SK-N-SH treated with all-trans-retinoic acid at 6 μM for 48 hours (cell line): ENCODE data around the gene FOXN3.

Experiments
- BACH2 ChIP-seq: fragments of 250-450 bp; sonication (Bioruptor Pico); IDR thresholded peaks from 2 replicates; pipeline ENCODE4 v1.9.0; 2021; ENCODE audit warnings: mild to moderate bottlenecking, borderline replicate concordance
- ESRRG ChIP-seq: fragments of 250-450 bp; sonication (Bioruptor Pico); IDR thresholded peaks from 2 replicates; pipeline ENCODE4 v1.6.1; 2021; ENCODE audit warnings: mild to moderate bottlenecking
- ISL1 ChIP-seq: fragments of 250-450 bp; sonication (Bioruptor Pico); IDR thresholded peaks from 2 replicates; pipeline ENCODE4 v2.1.2; 2022; ENCODE audit warnings: mild to moderate bottlenecking, moderate library complexity
- PPARA ChIP-seq: fragments of 250-450 bp; sonication (Bioruptor Pico); IDR thresholded peaks from 2 replicates; pipeline ENCODE4 v1.5.0; 2020; ENCODE audit warnings: mild to moderate bottlenecking, borderline replicate concordance
- SNAI2 ChIP-seq: fragments of 250-450 bp; sonication (Bioruptor Pico); IDR thresholded peaks from 2 replicates; pipeline ENCODE4 v1.5.0; 2020; ENCODE audit warnings: mild to moderate bottlenecking, moderate library complexity
- TF ChIP-seq, protein P1 (sequence below): fragments of 250-450 bp; sonication (Bioruptor Pico); IDR thresholded peaks from 2 replicates; pipeline ENCODE4 v1.5.1; 2021; ENCODE audit warnings: mild to moderate bottlenecking, moderate library complexity

DNA sequence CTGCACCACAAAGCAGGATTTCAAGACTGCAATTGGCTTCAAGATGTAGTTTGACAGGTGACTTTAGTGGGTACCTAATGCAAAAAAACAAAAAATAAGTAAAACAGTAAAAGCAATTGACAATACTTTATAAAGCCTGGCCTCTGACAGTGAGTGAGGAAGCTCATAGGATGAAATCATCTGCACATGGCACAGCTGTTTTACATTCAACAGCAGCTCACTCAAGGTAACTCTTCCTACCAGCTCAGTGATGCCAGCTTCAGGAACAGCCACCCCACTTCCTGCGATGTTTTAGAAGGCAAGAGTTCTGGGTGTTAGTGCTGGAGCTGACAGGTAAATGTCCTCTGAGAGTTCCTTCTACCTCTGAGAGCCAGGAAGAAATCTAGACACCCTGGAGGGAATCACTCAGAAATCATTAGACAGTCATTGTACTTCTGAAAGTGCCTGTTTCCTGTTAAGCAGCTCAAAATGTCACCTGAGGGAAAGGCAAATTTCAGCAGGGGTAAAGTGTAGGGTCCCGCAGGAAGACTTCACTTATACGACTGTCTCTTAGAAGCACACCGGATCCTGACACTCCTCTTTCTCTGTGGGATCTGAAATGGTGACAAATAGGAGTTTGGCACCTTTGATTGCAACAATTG lies 99.9 kb downstream of the FOXN3 start:
- TF ChIP-seq BACH2 (CRISPR knock-in tag) = no peak
- no peak for TF ChIP-seq PPARA (CRISPR knock-in tag)
- TF ChIP-seq, protein P1, sequence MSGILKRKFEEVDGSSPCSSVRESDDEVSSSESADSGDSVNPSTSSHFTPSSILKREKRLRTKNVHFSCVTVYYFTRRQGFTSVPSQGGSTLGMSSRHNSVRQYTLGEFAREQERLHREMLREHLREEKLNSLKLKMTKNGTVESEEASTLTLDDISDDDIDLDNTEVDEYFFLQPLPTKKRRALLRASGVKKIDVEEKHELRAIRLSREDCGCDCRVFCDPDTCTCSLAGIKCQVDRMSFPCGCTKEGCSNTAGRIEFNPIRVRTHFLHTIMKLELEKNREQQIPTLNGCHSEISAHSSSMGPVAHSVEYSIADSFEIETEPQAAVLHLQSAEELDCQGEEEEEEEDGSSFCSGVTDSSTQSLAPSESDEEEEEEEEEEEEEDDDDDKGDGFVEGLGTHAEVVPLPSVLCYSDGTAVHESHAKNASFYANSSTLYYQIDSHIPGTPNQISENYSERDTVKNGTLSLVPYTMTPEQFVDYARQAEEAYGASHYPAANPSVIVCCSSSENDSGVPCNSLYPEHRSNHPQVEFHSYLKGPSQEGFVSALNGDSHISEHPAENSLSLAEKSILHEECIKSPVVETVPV (CRISPR knock-in tag) = no peak
- TF ChIP-seq SNAI2 (CRISPR knock-in tag) = no peak
- TF ChIP-seq ESRRG (CRISPR knock-in tag) = no peak
- no peak for TF ChIP-seq ISL1 (CRISPR knock-in tag)
